HepG2 (cell line): ENCODE data around the gene ZMYND19. TPM values are rescaled to one million over a fixed set of nuclear protein-coding genes. Genes with fewer than 3 reads are reported as not detected.

ENCODE experiments used
- ARID2 ChIP-seq: sonication (generic); formaldehyde crosslinking; IDR thresholded peaks from 2 replicates; pipeline ENCODE4 v1.8.1; 2022; ENCODE audit warnings: mild to moderate bottlenecking, missing genetic modification reagents, borderline replicate concordance
- EEA1 ChIP-seq: sonication (generic); formaldehyde crosslinking; IDR thresholded peaks from 2 replicates; pipeline ENCODE4 v1.5.1; 2020; ENCODE audit warnings: mild to moderate bottlenecking, missing genetic modification reagents, borderline replicate concordance
- ETV5 ChIP-seq: IDR thresholded peaks from 2 replicates; pipeline ENCODE4 v1.6.1; 2018; ENCODE audit warnings: missing biosample characterization, missing genetic modification reagents, inconsistent platforms, borderline replicate concordance
- FOXC1 ChIP-seq: sonication (generic); formaldehyde crosslinking; IDR thresholded peaks from 2 replicates; pipeline ENCODE4 v1.8.0; 2022; ENCODE audit warnings: mild to moderate bottlenecking, missing genetic modification reagents, borderline replicate concordance
- FOXO1 ChIP-seq: sonication (generic); formaldehyde crosslinking; IDR thresholded peaks from 2 replicates; pipeline ENCODE4 v1.4.0; 2020; ENCODE audit warnings: missing genetic modification reagents
- KIAA2018 ChIP-seq: sonication (generic); formaldehyde crosslinking; IDR thresholded peaks from 2 replicates; pipeline ENCODE4 v1.5.0; 2020; ENCODE audit warnings: mild to moderate bottlenecking, missing genetic modification reagents, borderline replicate concordance
- KLF6 ChIP-seq: IDR thresholded peaks from 2 replicates; pipeline ENCODE4 v1.8.0; 2016; ENCODE audit warnings: missing biosample characterization, missing genetic modification reagents
- NFIB ChIP-seq: sonication (generic); formaldehyde crosslinking; IDR thresholded peaks from 2 replicates; pipeline ENCODE4 v1.9.0; 2021; ENCODE audit warnings: missing genetic modification reagents, mild to moderate bottlenecking, borderline replicate concordance
- PCBP1 ChIP-seq: fragments of 200-400 bp; formaldehyde crosslinking; IDR thresholded peaks from 2 replicates; pipeline ENCODE4 v1.6.1; 2017; ENCODE audit warnings: mild to moderate bottlenecking, low read depth, low read length, borderline replicate concordance
- POGK ChIP-seq: sonication (generic); formaldehyde crosslinking; conservative IDR thresholded peaks from 2 replicates; pipeline ENCODE4 v1.8.0; 2022; ENCODE audit warnings: mild to moderate bottlenecking, moderate library complexity, missing genetic modification reagents
- SNRNP70 ChIP-seq: fragments of 200-400 bp; formaldehyde crosslinking; IDR thresholded peaks from 2 replicates; pipeline ENCODE4 v1.6.1; 2017; ENCODE audit warnings: mild to moderate bottlenecking, low read depth, low read length, moderate library complexity
- SP1 ChIP-seq, 2 experiments: fragments of 450-650 bp in 1 of 2; sonication (generic) in 1 of 2; formaldehyde crosslinking in 1 of 2; IDR thresholded peaks; 2 replicates each; pipeline versions ENCODE4 v1.4.0 to v1.6.1; 2016 to 2020; ENCODE audit warnings: missing genetic modification reagents in 1 of 2
- ZNF639 ChIP-seq: conservative IDR thresholded peaks from 2 replicates; pipeline ENCODE4 v1.6.1; 2018; ENCODE audit warnings: missing genetic modification reagents
- ZNF674 ChIP-seq: sonication (generic); formaldehyde crosslinking; IDR thresholded peaks from 2 replicates; pipeline ENCODE4 v1.5.0; 2020; ENCODE audit warnings: low read depth, mild to moderate bottlenecking, missing genetic modification reagents
- polyA plus RNA-seq, 8 experiments: library from polyadenylated mRNA; depleted of rRNA in 3 of 8; stranded (reverse) in 7 of 8; unstranded in 1 of 8; fragments of >200 nt; fragmentation: Illumina TruSeq in 4 of 8; extraction: Trizol in 4 of 8; gene quantifications; 2 replicates each; pipeline versions ENCODE4 v1.2.1 to v1.2.3, GENCODE V29; 2011 to 2016; ENCODE audit warnings: low read depth in 4 of 8, missing spikeins in 1 of 8, mixed read lengths in 1 of 8; ENCODE audit not compliant: insufficient read depth in 1 of 8
- total RNA-seq, 5 experiments: library from RNA; depleted of rRNA; stranded (reverse); fragments of >200 nt; fragmentation: Illumina TruSeq; extraction: Trizol; gene quantifications; 2 replicates each; pipeline ENCODE4 v1.2.3, GENCODE V29; 2016; ENCODE audit warnings: low read depth in 1 of 5

ZMYND19 gene
- total and polyA plus RNA-seq, 2 of the 13 experiments (the other 11 are each of a cell fraction or from before 2014, with no cell fraction given): 21.3 to 38.7 TPM

GRCh38 chr9:137618105-137619067, 28.1 kb upstream of the ZMYND19 start, which contains the start of gene EHMT1 (continued):
- peak; percentile 47; the same call in 1 of the 2 replicates for TF ChIP-seq POGK (CRISPR knock-in tag)
- TF ChIP-seq ZNF639: peak; percentile 85
- 0 out of 2 replicates have a peak, but pooled peaks have one; percentile 33 for TF ChIP-seq ARID2 (CRISPR knock-in tag)
- no peak for TF ChIP-seq FOXC1
- no peak for TF ChIP-seq KIAA2018 (CRISPR knock-in tag)
- TF ChIP-seq NFIB: no peak
- TF ChIP-seq SP1 (IDR thresholded peaks at IDR 0.05): no peak
- no peak for TF ChIP-seq SP1 (CRISPR knock-in tag; IDR thresholded peaks at IDR 0.05)
- TF ChIP-seq ZNF674 (CRISPR knock-in tag): no peak
- 0 out of 2 replicates have a peak, but pooled peaks have one; percentile 43 for TF ChIP-seq EEA1
- no peak for TF ChIP-seq SNRNP70
- no peak for TF ChIP-seq ETV5
- peak; percentile 84 for TF ChIP-seq KLF6 (CRISPR knock-in tag)
- no peak for TF ChIP-seq PCBP1
- no peak for TF ChIP-seq FOXO1 (CRISPR knock-in tag)
